HG02588 (cell line): Measurements from ENCODE around the gene KCNIP4.

Experiments used
- ATAC-seq: cut with Tn5 transposase; IDR thresholded peaks from one replicate; pipeline ENCODE4 v1.9.1; 2021; ENCODE audit warnings: mild to moderate bottlenecking, moderate library complexity; ENCODE audit not compliant: unreplicated experiment

Gene KCNIP4

GRCh38 chr4:21209860-21210259, 738.7 kb downstream of the KCNIP4 start:
- ATAC-seq: no peak

- no peak for ATAC-seq
Observed at GRCh38 chr4:21205821-21206531, 742.6 kb downstream of the KCNIP4 start.

- no peak for ATAC-seq
Observed at GRCh38 chr4:21203416-21203815, 745.2 kb downstream of the KCNIP4 start.

- no peak for ATAC-seq
Observed at GRCh38 chr4:21202959-21203358, 745.6 kb downstream of the KCNIP4 start.

- no peak for ATAC-seq
Observed at GRCh38 chr4:21198683-21199082, 749.9 kb downstream of the KCNIP4 start.

GRCh38 chr4:21195682-21196081, 752.9 kb downstream of the KCNIP4 start:
- ATAC-seq: no peak

- no peak for ATAC-seq
Observed at GRCh38 chr4:21192367-21192766, 756.2 kb downstream of the KCNIP4 start.

GRCh38 chr4:21191317-21191716, 757.3 kb downstream of the KCNIP4 start:
- no peak for ATAC-seq

GRCh38 chr4:21184788-21185187, 763.8 kb downstream of the KCNIP4 start:
- no peak for ATAC-seq

GRCh38 chr4:21181716-21182115, 766.9 kb downstream of the KCNIP4 start:
- ATAC-seq: no peak

GRCh38 chr4:21177871-21178270, 770.7 kb downstream of the KCNIP4 start:
- ATAC-seq: no peak

GRCh38 chr4:21177092-21177491, 771.5 kb downstream of the KCNIP4 start:
- ATAC-seq: no peak

GRCh38 chr4:21167711-21168110, 780.9 kb downstream of the KCNIP4 start:
- no peak for ATAC-seq

- no peak for ATAC-seq
Observed at GRCh38 chr4:21155367-21155766, 793.2 kb downstream of the KCNIP4 start.

- ATAC-seq: no peak
Observed at GRCh38 chr4:21139327-21139726, 809.2 kb downstream of the KCNIP4 start.

- no peak for ATAC-seq
Observed at GRCh38 chr4:21136051-21136630, 812.4 kb downstream of the KCNIP4 start.

- ATAC-seq: no peak
Observed at GRCh38 chr4:21134994-21135393, 813.6 kb downstream of the KCNIP4 start.

- ATAC-seq: no peak
Observed at GRCh38 chr4:21130606-21131005, 818.0 kb downstream of the KCNIP4 start.

GRCh38 chr4:21126014-21126512, 822.5 kb downstream of the KCNIP4 start:
- no peak for ATAC-seq

GRCh38 chr4:21118301-21118700, 830.3 kb downstream of the KCNIP4 start:
- no peak for ATAC-seq

- no peak for ATAC-seq
Observed at GRCh38 chr4:21117541-21118180, 830.9 kb downstream of the KCNIP4 start.
